HEK293 (cell line): ENCODE data around the gene TRMT6.

Experiments
- CTCF ChIA-PET: fragments of 350-600 bp; formaldehyde crosslinking; extraction: SDS; loops from one replicate; lab custom pipeline; 2021; ENCODE audit warnings: antibody characterized with exemption; lab: Yijun Ruan, JAX
- POLR2A ChIA-PET: fragments of 300-600 bp; formaldehyde crosslinking; extraction: SDS; loops from one replicate; lab custom pipeline; 2020; ENCODE audit warnings: antibody characterized with exemption, inconsistent platforms; lab: Yijun Ruan, JAX
- H3K27ac ChIP-seq: fragments of 200-500 bp; sonication (Bioruptor generic); 2 replicates; pipeline ENCODE4 v1.5.1; 2014; ENCODE audit warnings: low read depth, low read length, control low read depth, inconsistent platforms; ENCODE audit errors: extremely low read depth
- H3K36me3 ChIP-seq, 2 experiments: fragments of 200-500 bp in 1 of 2; sonication (Bioruptor generic) in 1 of 2; 1 replicate in 1 of 2; 2 replicates in 1 of 2; pipeline ENCODE4 v1.5.1; 2014 to 2017; ENCODE audit warnings: inconsistent platforms in 2 of 2, low read length in 2 of 2; ENCODE audit not compliant: control insufficient read depth in 2 of 2, insufficient read depth in 1 of 2
- H3K4me1 ChIP-seq: fragments of 200-500 bp; sonication (Bioruptor generic); 2 replicates; pipeline ENCODE4 v1.5.1; 2014; ENCODE audit warnings: mild to moderate bottlenecking, low read length, inconsistent platforms; ENCODE audit not compliant: control insufficient read depth, insufficient read depth
- H3K4me3 ChIP-seq: 2 replicates; pipeline ENCODE4 v1.5.1; 2011; ENCODE audit warnings: low read depth, mild to moderate bottlenecking, control low read depth, low read length, moderate library complexity
- H3K9me3 ChIP-seq: fragments of 200-500 bp; sonication (Bioruptor generic); 2 replicates; pipeline ENCODE4 v1.5.1; 2014; ENCODE audit warnings: low read depth, low read length, inconsistent platforms; ENCODE audit not compliant: control insufficient read depth, insufficient read depth
- EGR2 ChIP-seq: fragments of 450-650 bp; formaldehyde crosslinking; IDR thresholded peaks from 2 replicates; pipeline ENCODE4 v1.5.1; 2016; ENCODE audit warnings: low read depth, missing biosample characterization, missing genetic modification characterization
- GLIS2 ChIP-seq: fragments of 450-650 bp; formaldehyde crosslinking; IDR thresholded peaks from 2 replicates; pipeline ENCODE4 v1.5.1; 2016; ENCODE audit warnings: missing biosample characterization, missing genetic modification characterization
- SP2 ChIP-seq: fragments of 450-650 bp; formaldehyde crosslinking; IDR thresholded peaks from 2 replicates; pipeline ENCODE4 v1.5.1; 2016; ENCODE audit warnings: missing biosample characterization, missing genetic modification characterization
- ZBTB17 ChIP-seq: fragments of 450-650 bp; formaldehyde crosslinking; IDR thresholded peaks from 2 replicates; pipeline ENCODE4 v1.5.1; 2016; ENCODE audit warnings: missing biosample characterization, missing genetic modification characterization
- ZBTB21 ChIP-seq: fragments of 450-650 bp; formaldehyde crosslinking; IDR thresholded peaks from 2 replicates; pipeline ENCODE4 v1.5.1; 2017; ENCODE audit warnings: missing biosample characterization, missing genetic modification characterization
- ZNF121 ChIP-seq: fragments of 450-650 bp; formaldehyde crosslinking; IDR thresholded peaks from 2 replicates; pipeline ENCODE4 v1.5.1; 2016; ENCODE audit warnings: missing biosample characterization, missing genetic modification characterization
- ZNF155 ChIP-seq: fragments of 450-650 bp; formaldehyde crosslinking; IDR thresholded peaks from 2 replicates; pipeline ENCODE4 v1.5.1; 2016; ENCODE audit warnings: missing biosample characterization, missing genetic modification characterization
- ZNF341 ChIP-seq: fragments of 450-650 bp; formaldehyde crosslinking; IDR thresholded peaks from 2 replicates; pipeline ENCODE4; 2016; ENCODE audit warnings: low read depth, missing biosample characterization, missing genetic modification characterization
- ZNF404 ChIP-seq: fragments of 450-650 bp; formaldehyde crosslinking; IDR thresholded peaks from 2 replicates; pipeline ENCODE4 v1.5.1; 2017; ENCODE audit warnings: missing biosample characterization, missing genetic modification characterization
- ZNF473 ChIP-seq: fragments of 450-650 bp; formaldehyde crosslinking; IDR thresholded peaks from 2 replicates; pipeline ENCODE4 v1.5.1; 2017; ENCODE audit warnings: missing biosample characterization, missing genetic modification characterization
- ZNF658 ChIP-seq: fragments of 450-650 bp; formaldehyde crosslinking; IDR thresholded peaks from 2 replicates; pipeline ENCODE4; 2016; ENCODE audit warnings: missing biosample characterization, missing genetic modification characterization
- ZNF701 ChIP-seq: fragments of 450-650 bp; formaldehyde crosslinking; IDR thresholded peaks from 2 replicates; pipeline ENCODE4 v1.5.1; 2016; ENCODE audit warnings: missing biosample characterization, missing genetic modification characterization
- ZNF747 ChIP-seq: fragments of 450-650 bp; formaldehyde crosslinking; IDR thresholded peaks from 2 replicates; pipeline ENCODE4 v1.5.1; 2016; ENCODE audit warnings: missing biosample characterization, missing genetic modification characterization
- TF ChIP-seq, protein P1 (sequence below): fragments of 450-650 bp; formaldehyde crosslinking; IDR thresholded peaks from 2 replicates; pipeline ENCODE4 v1.5.1; 2017; ENCODE audit warnings: missing biosample characterization, mild to moderate bottlenecking, missing genetic modification characterization, moderate library complexity
- TF ChIP-seq, protein P2 (sequence below): fragments of 450-650 bp; formaldehyde crosslinking; IDR thresholded peaks from 2 replicates; pipeline ENCODE4 v1.5.1; 2016; ENCODE audit warnings: missing biosample characterization, missing genetic modification characterization
- TF ChIP-seq, protein P3 (sequence below): fragments of 450-650 bp; formaldehyde crosslinking; IDR thresholded peaks from 2 replicates; pipeline ENCODE4 v1.5.1; 2016; ENCODE audit warnings: missing biosample characterization, missing genetic modification characterization, borderline replicate concordance
- TF ChIP-seq, protein P4 (sequence below): sonication (generic); formaldehyde crosslinking; IDR thresholded peaks from 2 replicates; pipeline ENCODE4 v1.8.1; 2022; ENCODE audit warnings: mild to moderate bottlenecking, moderate library complexity, missing genetic modification reagents
- TF ChIP-seq, protein P5 (sequence below): fragments of 450-650 bp; formaldehyde crosslinking; IDR thresholded peaks from 2 replicates; pipeline ENCODE4 v1.5.0; 2017; ENCODE audit warnings: missing biosample characterization, missing genetic modification characterization, borderline replicate concordance

Gene TRMT6

DNA sequence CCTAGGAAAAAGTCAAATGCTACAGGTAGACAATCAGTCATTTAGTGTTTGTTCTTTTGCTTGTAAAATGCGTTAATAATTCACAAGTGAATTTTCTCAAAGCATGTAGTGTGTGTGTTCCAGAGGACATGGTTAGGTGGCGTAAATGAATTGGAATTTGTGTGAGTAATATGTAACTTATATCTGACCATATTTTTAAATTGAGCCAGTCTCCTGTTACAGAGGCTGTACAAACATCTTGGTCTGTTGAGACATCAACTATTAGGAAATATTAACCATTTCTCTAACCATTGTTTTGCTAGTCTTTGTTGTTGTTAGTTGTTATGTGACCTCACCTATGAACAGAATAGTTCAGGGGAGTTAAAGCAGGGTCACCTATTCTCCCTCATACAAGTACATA, 22.8 kb upstream of the TRMT6 start:
- TF ChIP-seq EGR2 (no peak), ZNF701 (tag by site-specific recombination) (no peak), ZNF747 (no peak), ZNF473 (tag by site-specific recombination) (no peak), SP2 (no peak), ZNF121 (tag by site-specific recombination) (no peak), ZBTB17 (tag by site-specific recombination) (no peak), ZNF341 (tag by site-specific recombination) (no peak), ZBTB21 (no peak), ZNF155 (tag by site-specific recombination) (no peak), GLIS2 (no peak), ZNF658 (tag by site-specific recombination) (no peak), ZNF404 (tag by site-specific recombination) (no peak)
- TF ChIP-seq, protein P1, sequence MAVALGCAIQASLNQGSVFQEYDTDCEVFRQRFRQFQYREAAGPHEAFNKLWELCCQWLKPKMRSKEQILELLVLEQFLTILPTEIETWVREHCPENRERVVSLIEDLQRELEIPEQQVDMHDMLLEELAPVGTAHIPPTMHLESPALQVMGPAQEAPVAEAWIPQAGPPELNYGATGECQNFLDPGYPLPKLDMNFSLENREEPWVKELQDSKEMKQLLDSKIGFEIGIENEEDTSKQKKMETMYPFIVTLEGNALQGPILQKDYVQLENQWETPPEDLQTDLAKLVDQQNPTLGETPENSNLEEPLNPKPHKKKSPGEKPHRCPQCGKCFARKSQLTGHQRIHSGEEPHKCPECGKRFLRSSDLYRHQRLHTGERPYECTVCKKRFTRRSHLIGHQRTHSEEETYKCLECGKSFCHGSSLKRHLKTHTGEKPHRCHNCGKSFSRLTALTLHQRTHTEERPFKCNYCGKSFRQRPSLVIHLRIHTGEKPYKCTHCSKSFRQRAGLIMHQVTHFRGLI = no peak
- TF ChIP-seq, protein P2, sequence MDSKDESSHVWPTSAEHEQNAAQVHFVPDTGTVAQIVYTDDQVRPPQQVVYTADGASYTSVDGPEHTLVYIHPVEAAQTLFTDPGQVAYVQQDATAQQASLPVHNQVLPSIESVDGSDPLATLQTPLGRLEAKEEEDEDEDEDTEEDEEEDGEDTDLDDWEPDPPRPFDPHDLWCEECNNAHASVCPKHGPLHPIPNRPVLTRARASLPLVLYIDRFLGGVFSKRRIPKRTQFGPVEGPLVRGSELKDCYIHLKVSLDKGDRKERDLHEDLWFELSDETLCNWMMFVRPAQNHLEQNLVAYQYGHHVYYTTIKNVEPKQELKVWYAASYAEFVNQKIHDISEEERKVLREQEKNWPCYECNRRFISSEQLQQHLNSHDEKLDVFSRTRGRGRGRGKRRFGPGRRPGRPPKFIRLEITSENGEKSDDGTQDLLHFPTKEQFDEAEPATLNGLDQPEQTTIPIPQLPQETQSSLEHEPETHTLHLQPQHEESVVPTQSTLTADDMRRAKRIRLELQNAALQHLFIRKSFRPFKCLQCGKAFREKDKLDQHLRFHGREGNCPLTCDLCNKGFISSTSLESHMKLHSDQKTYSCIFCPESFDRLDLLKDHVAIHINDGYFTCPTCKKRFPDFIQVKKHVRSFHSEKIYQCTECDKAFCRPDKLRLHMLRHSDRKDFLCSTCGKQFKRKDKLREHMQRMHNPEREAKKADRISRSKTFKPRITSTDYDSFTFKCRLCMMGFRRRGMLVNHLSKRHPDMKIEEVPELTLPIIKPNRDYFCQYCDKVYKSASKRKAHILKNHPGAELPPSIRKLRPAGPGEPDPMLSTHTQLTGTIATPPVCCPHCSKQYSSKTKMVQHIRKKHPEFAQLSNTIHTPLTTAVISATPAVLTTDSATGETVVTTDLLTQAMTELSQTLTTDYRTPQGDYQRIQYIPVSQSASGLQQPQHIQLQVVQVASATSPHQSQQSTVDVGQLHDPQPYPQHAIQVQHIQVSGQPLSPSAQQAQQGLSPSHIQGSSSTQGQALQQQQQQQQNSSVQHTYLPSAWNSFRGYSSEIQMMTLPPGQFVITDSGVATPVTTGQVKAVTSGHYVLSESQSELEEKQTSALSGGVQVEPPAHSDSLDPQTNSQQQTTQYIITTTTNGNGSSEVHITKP (tag by site-specific recombination) = no peak
- TF ChIP-seq, protein P3, sequence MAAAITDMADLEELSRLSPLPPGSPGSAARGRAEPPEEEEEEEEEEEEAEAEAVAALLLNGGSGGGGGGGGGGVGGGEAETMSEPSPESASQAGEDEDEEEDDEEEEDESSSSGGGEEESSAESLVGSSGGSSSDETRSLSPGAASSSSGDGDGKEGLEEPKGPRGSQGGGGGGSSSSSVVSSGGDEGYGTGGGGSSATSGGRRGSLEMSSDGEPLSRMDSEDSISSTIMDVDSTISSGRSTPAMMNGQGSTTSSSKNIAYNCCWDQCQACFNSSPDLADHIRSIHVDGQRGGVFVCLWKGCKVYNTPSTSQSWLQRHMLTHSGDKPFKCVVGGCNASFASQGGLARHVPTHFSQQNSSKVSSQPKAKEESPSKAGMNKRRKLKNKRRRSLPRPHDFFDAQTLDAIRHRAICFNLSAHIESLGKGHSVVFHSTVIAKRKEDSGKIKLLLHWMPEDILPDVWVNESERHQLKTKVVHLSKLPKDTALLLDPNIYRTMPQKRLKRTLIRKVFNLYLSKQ (tag by site-specific recombination) = no peak
- TF ChIP-seq, protein P4, sequence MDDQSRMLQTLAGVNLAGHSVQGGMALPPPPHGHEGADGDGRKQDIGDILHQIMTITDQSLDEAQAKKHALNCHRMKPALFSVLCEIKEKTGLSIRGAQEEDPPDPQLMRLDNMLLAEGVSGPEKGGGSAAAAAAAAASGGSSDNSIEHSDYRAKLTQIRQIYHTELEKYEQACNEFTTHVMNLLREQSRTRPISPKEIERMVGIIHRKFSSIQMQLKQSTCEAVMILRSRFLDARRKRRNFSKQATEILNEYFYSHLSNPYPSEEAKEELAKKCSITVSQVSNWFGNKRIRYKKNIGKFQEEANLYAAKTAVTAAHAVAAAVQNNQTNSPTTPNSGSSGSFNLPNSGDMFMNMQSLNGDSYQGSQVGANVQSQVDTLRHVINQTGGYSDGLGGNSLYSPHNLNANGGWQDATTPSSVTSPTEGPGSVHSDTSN = no peak
- TF ChIP-seq, protein P5, sequence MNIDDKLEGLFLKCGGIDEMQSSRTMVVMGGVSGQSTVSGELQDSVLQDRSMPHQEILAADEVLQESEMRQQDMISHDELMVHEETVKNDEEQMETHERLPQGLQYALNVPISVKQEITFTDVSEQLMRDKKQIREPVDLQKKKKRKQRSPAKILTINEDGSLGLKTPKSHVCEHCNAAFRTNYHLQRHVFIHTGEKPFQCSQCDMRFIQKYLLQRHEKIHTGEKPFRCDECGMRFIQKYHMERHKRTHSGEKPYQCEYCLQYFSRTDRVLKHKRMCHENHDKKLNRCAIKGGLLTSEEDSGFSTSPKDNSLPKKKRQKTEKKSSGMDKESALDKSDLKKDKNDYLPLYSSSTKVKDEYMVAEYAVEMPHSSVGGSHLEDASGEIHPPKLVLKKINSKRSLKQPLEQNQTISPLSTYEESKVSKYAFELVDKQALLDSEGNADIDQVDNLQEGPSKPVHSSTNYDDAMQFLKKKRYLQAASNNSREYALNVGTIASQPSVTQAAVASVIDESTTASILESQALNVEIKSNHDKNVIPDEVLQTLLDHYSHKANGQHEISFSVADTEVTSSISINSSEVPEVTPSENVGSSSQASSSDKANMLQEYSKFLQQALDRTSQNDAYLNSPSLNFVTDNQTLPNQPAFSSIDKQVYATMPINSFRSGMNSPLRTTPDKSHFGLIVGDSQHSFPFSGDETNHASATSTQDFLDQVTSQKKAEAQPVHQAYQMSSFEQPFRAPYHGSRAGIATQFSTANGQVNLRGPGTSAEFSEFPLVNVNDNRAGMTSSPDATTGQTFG (tag by site-specific recombination) = no peak
- Histone ChIP-seq H3K27ac (no peak overlapping the region), H3K4me1 (no peaks in the 10 kb centered on the region), H3K36me3 (peaks cover 28 to 85% of the 10 kb centered on the region in 2 experiments; a peak in 2 of 3 replicates), H3K4me3 (no peak overlapping the region), H3K9me3 (no peaks in the 10 kb centered on the region)
- CTCF ChIA-PET = no interaction called here
- POLR2A ChIA-PET = no interaction called here
